GM21737 (cell line): ENCODE data around the gene ACTL8.

Source experiments
- ATAC-seq: cut with Tn5 transposase; IDR thresholded peaks from one replicate; pipeline ENCODE4 v1.9.1; 2021; ENCODE audit warnings: mild to moderate bottlenecking, moderate library complexity; ENCODE audit not compliant: unreplicated experiment

Gene ACTL8

GRCh38 chr1:17755120-17755519, at the start of gene ACTL8:
ACTL8 (plus strand) TSS chr1:17755333; CDS start chr1:17823009, 67,676 bp downstream.
- ATAC-seq, result no peak

GRCh38 chr1:17706445-17706844, 48.7 kb upstream of the ACTL8 start:
- no peak for ATAC-seq

GRCh38 chr1:17709981-17710380, 45.2 kb upstream of the ACTL8 start:
- ATAC-seq, result no peak

GRCh38 chr1:17710889-17711576, 44.1 kb upstream of the ACTL8 start:
- no peak for ATAC-seq

GRCh38 chr1:17711577-17711910, 43.6 kb upstream of the ACTL8 start:
- ATAC-seq, result no peak

- ATAC-seq, result no peak
These were observed 43.2 kb upstream of the ACTL8 start for GRCh38 chr1:17711941-17712340.

GRCh38 chr1:17713993-17714392, 41.1 kb upstream of the ACTL8 start:
- no peak for ATAC-seq

GRCh38 chr1:17717594-17718535, 37.3 kb upstream of the ACTL8 start:
- ATAC-seq, result no peak

GRCh38 chr1:17719874-17720273, 35.3 kb upstream of the ACTL8 start:
- no peak for ATAC-seq

GRCh38 chr1:17721444-17721843, 33.7 kb upstream of the ACTL8 start:
- ATAC-seq, result no peak

- no peak for ATAC-seq
These were observed 31.4 kb upstream of the ACTL8 start for GRCh38 chr1:17723684-17724083.

GRCh38 chr1:17724150-17724549, 31.0 kb upstream of the ACTL8 start:
- no peak for ATAC-seq

GRCh38 chr1:17725084-17725719, 29.9 kb upstream of the ACTL8 start:
- no peak for ATAC-seq

- no peak for ATAC-seq
These were observed 29.1 kb upstream of the ACTL8 start for GRCh38 chr1:17725811-17726582.

GRCh38 chr1:17728123-17728712, 26.9 kb upstream of the ACTL8 start:
- no peak for ATAC-seq

GRCh38 chr1:17729248-17729647, 25.9 kb upstream of the ACTL8 start:
- ATAC-seq, result no peak

- ATAC-seq, result no peak
These were observed 25.2 kb upstream of the ACTL8 start for GRCh38 chr1:17729909-17730308.

GRCh38 chr1:17731460-17731859, 23.7 kb upstream of the ACTL8 start:
- ATAC-seq, result no peak

GRCh38 chr1:17732475-17732874, 22.7 kb upstream of the ACTL8 start:
- no peak for ATAC-seq

GRCh38 chr1:17733661-17734060, 21.5 kb upstream of the ACTL8 start:
- ATAC-seq, result no peak

GRCh38 chr1:17734609-17735008, 20.5 kb upstream of the ACTL8 start:
- no peak for ATAC-seq
